C4-2B (cell line): ENCODE data around the gene MAPK1IP1L.

Source experiments
- H3K27ac ChIP-seq: fragments of 450-650 bp; 2 replicates; pipeline ENCODE4 v1.5.1; 2017
- CTCF ChIP-seq: fragments of 450-650 bp; conservative IDR thresholded peaks from 2 replicates; pipeline ENCODE4 v1.5.1; 2017; ENCODE audit warnings: mild to moderate bottlenecking
- ZFX ChIP-seq: fragments of 450-650 bp; IDR thresholded peaks from 2 replicates; pipeline ENCODE4 v1.6.1; 2017

MAPK1IP1L gene

GRCh38 chr14:55117803-55118441, 66.5 kb downstream of the MAPK1IP1L start:
- H3K27ac ChIP-seq = peak overlapping the region; percentile 29; the same call in 1 of the 2 replicates
- TF ChIP-seq ZFX = no peak
- TF ChIP-seq CTCF = no peak

GRCh38 chr14:55118761-55119160, 67.3 kb downstream of the MAPK1IP1L start:
- H3K27ac ChIP-seq = peak overlapping the region; percentile 29; the same call in 1 of the 2 replicates
- TF ChIP-seq CTCF = no peak
- TF ChIP-seq ZFX = no peak
